HFF-Myc (cell line): ENCODE results near the gene TMEM94.

ENCODE experiments used
- DNase-seq: peaks from one replicate; pipeline ENCODE4 v3.0.0-alpha.2; 2011; ENCODE audit warnings: low read depth; ENCODE audit errors: extremely low read depth
- H3K4me3 ChIP-seq: replicated peaks from 2 replicates; pipeline ENCODE4 v1.5.1; 2011; ENCODE audit warnings: low read depth, mild to moderate bottlenecking, control low read depth, low read length
- CTCF ChIP-seq: IDR thresholded peaks from 2 replicates; pipeline ENCODE4 v1.5.1; 2012; ENCODE audit warnings: mild to moderate bottlenecking, low read depth, low read length, control low read depth; ENCODE audit errors: missing control alignments

The TMEM94 gene

GRCh38 chr17:75542229-75542628 lies 85.8 kb downstream of the TMEM94 start:
- no peak for DNase-seq
- H3K4me3 ChIP-seq, result no peak overlapping the region
- TF ChIP-seq CTCF, result no peak

GRCh38 chr17:75542728-75543336 lies 86.4 kb downstream of the TMEM94 start:
- DNase-seq, result no peak
- no peak overlapping the region for H3K4me3 ChIP-seq
- TF ChIP-seq CTCF, result no peak

- no peak for DNase-seq
- H3K4me3 ChIP-seq, result no peak overlapping the region
- TF ChIP-seq CTCF, result no peak
These were observed 87.8 kb downstream of the TMEM94 start for GRCh38 chr17:75544250-75544649.

GRCh38 chr17:75546181-75546580 lies 89.7 kb downstream of the TMEM94 start:
- DNase-seq, result no peak
- TF ChIP-seq CTCF, result no peak
- H3K4me3 ChIP-seq, result no peak overlapping the region

GRCh38 chr17:75547091-75547490 lies 90.7 kb downstream of the TMEM94 start:
- H3K4me3 ChIP-seq, result no peak overlapping the region
- no peak for TF ChIP-seq CTCF
- DNase-seq, result no peak

GRCh38 chr17:75548813-75549212 lies 92.4 kb downstream of the TMEM94 start:
- H3K4me3 ChIP-seq, result no peak overlapping the region
- TF ChIP-seq CTCF, result no peak
- no peak for DNase-seq
